ENCODE results near the gene CLEC20A. TPM values are rescaled to one million over a fixed set of nuclear protein-coding genes. Genes with fewer than 3 reads are reported as not detected.
"Not testable (repeated sequence)": the region's sequence is repeated elsewhere in the genome, so short reads cannot be mapped to it uniquely, and the experiment has no call there.

The CLEC20A gene
- total RNA-seq, 3 donors from 2014 or later, result not detected

GRCh38 chr1:178506669-178507068, 9.9 kb upstream of the CLEC20A start:
- no peak overlapping the region for H3K4me3 ChIP-seq
- DNase-seq, result peak in 1 of 3 donors; percentile 37
- no peak for TF ChIP-seq CTCF (IDR thresholded peaks at IDR 0.05)
- ATAC-seq, result peak; percentile 88
- H3K4me1 ChIP-seq (ENCODE audit: low read depth), result no peaks in the 10 kb centered on the region
- intact Hi-C loops (cut with DNase I, micrococcal nuclease), result loop anchor here in 1 of 2 donors (10.0 kb wide), 1 partner anchor 192 kb away; no protein-coding TSS in a partner anchor
- no peaks in the 10 kb centered on the region for H3K9me3 ChIP-seq
- no peaks in the 10 kb centered on the region for H3K36me3 ChIP-seq (ENCODE audit: low read depth)

GRCh38 chr1:178506177-178506576, 9.4 kb upstream of the CLEC20A start:
- ATAC-seq, result no peak
- intact Hi-C loops (cut with DNase I, micrococcal nuclease), result loop anchor here in 1 of 2 donors (10.0 kb wide), 1 partner anchor 191 kb away; no protein-coding TSS in a partner anchor
- TF ChIP-seq CTCF (IDR thresholded peaks at IDR 0.05), result no peak
- Histone ChIP-seq H3K9me3 (no peaks in the 10 kb centered on the region), H3K4me1 (ENCODE audit: low read depth) (no peaks in the 10 kb centered on the region), H3K36me3 (ENCODE audit: low read depth) (no peaks in the 10 kb centered on the region), H3K4me3 (no peak overlapping the region)
- DNase-seq, result no peak

GRCh38 chr1:178504286-178504685, 7.5 kb upstream of the CLEC20A start:
- DNase-seq, result no peak
- no peaks in the 10 kb centered on the region for H3K36me3 ChIP-seq (ENCODE audit: low read depth)
- intact Hi-C loops (cut with DNase I, micrococcal nuclease), result loop anchor here (5.0 to 10.0 kb wide), 2 partner anchors 189 to 192 kb away; no protein-coding TSS in a partner anchor
- no peak overlapping the region for H3K4me3 ChIP-seq
- no peak for ATAC-seq
- H3K4me1 ChIP-seq (ENCODE audit: low read depth), result no peaks in the 10 kb centered on the region
- TF ChIP-seq CTCF (IDR thresholded peaks at IDR 0.05), result no peak
- H3K9me3 ChIP-seq, result no peaks in the 10 kb centered on the region

- no peak for ATAC-seq
- no peak overlapping the region for H3K4me3 ChIP-seq
- intact Hi-C loops (cut with DNase I, micrococcal nuclease), result loop anchor here (5.0 to 10.0 kb wide), 2 partner anchors 189 to 192 kb away; no protein-coding TSS in a partner anchor
- TF ChIP-seq CTCF (IDR thresholded peaks at IDR 0.05), result no peak
- H3K4me1 ChIP-seq (ENCODE audit: low read depth), result no peaks in the 10 kb centered on the region
- no peaks in the 10 kb centered on the region for H3K36me3 ChIP-seq (ENCODE audit: low read depth)
- no peaks in the 10 kb centered on the region for H3K9me3 ChIP-seq
- DNase-seq, result no peak
Observed at GRCh38 chr1:178503849-178504248, 7.1 kb upstream of the CLEC20A start.

GRCh38 chr1:178503316-178503715, 6.6 kb upstream of the CLEC20A start:
- DNase-seq; H3K4me1 ChIP-seq (ENCODE audit: low read depth); H3K9me3 ChIP-seq; ATAC-seq; H3K4me3 ChIP-seq; H3K36me3 ChIP-seq (ENCODE audit: low read depth): not testable (repeated sequence)
- intact Hi-C loops (cut with DNase I, micrococcal nuclease), result loop anchor here (5.0 to 10.0 kb wide), 2 partner anchors 189 to 191 kb away; no protein-coding TSS in a partner anchor

- Histone ChIP-seq H3K36me3 (ENCODE audit: low read depth) (no peaks in the 10 kb centered on the region), H3K9me3 (no peaks in the 10 kb centered on the region), H3K4me3 (no peak overlapping the region), H3K4me1 (ENCODE audit: low read depth) (no peaks in the 10 kb centered on the region)
- DNase-seq (no peak), ATAC-seq (no peak)
- intact Hi-C loops (cut with DNase I, micrococcal nuclease), result loop anchor here (5.0 to 10.0 kb wide), 2 partner anchors 188 to 191 kb away; no protein-coding TSS in a partner anchor
- no peak for TF ChIP-seq CTCF (IDR thresholded peaks at IDR 0.05)
Observed at GRCh38 chr1:178502856-178503255, 6.1 kb upstream of the CLEC20A start.
